H9 (cell line): ENCODE measurements around the gene PRSS2. TPM values are rescaled to one million over a fixed set of nuclear protein-coding genes. Genes with fewer than 3 reads are reported as not detected.

Source experiments
- DNase-seq: peaks from one replicate; pipeline ENCODE4 v3.0.0-alpha.2; 2017
- H2AFZ ChIP-seq: one replicate; pipeline ENCODE4 v1.6.1; 2013; ENCODE audit warnings: mild to moderate bottlenecking, low read length, control low read depth, moderate library complexity
- H2AK5ac ChIP-seq: 2 replicates; pipeline ENCODE4 v1.6.1; 2013; ENCODE audit warnings: low read length, control low read depth, mixed read lengths; ENCODE audit not compliant: insufficient read length
- H2BK120ac ChIP-seq: one replicate; pipeline ENCODE4 v1.6.1; 2013; ENCODE audit warnings: low read depth, mild to moderate bottlenecking, low read length, control low read depth, inconsistent platforms; ENCODE audit not compliant: poor library complexity, severe bottlenecking
- H2BK12ac ChIP-seq: 2 replicates; pipeline ENCODE4 v1.6.1; 2013; ENCODE audit warnings: low read length, control low read depth, mixed read lengths, low read depth; ENCODE audit not compliant: insufficient read length
- H2BK15ac ChIP-seq: 2 replicates; pipeline ENCODE4 v1.6.1; 2013; ENCODE audit warnings: low read depth, low read length, control low read depth
- H2BK20ac ChIP-seq: one replicate; pipeline ENCODE4 v1.6.1; 2013; ENCODE audit warnings: low read depth, mild to moderate bottlenecking, low read length, control low read depth, inconsistent platforms; ENCODE audit not compliant: poor library complexity, severe bottlenecking
- H2BK5ac ChIP-seq: 2 replicates; pipeline ENCODE4 v1.6.1; 2013; ENCODE audit warnings: low read length, control low read depth, mixed read lengths; ENCODE audit not compliant: insufficient read length
- H3K14ac ChIP-seq: 2 replicates; pipeline ENCODE4 v1.6.1; 2013; ENCODE audit warnings: low read length, control low read depth; ENCODE audit not compliant: insufficient read depth
- H3K18ac ChIP-seq: 2 replicates; pipeline ENCODE4 v1.6.1; 2013; ENCODE audit warnings: low read depth, mild to moderate bottlenecking, mixed read lengths, low read length, control low read depth; ENCODE audit not compliant: insufficient read length
- H3K23ac ChIP-seq: 2 replicates; pipeline ENCODE4 v1.6.1; 2013; ENCODE audit warnings: low read length, control low read depth, mixed read lengths, low read depth; ENCODE audit not compliant: insufficient read length
- H3K23me2 ChIP-seq: 2 replicates; pipeline ENCODE4 v1.6.1; 2013; ENCODE audit warnings: low read depth, mild to moderate bottlenecking, mixed read lengths, low read length, control low read depth; ENCODE audit not compliant: insufficient read length, poor library complexity, severe bottlenecking
- H3K27ac ChIP-seq: 2 replicates; pipeline ENCODE4 v1.5.1; 2013; ENCODE audit warnings: low read length, control low read depth, mixed read lengths, low read depth; ENCODE audit not compliant: insufficient read length
- H3K27me3 ChIP-seq: 2 replicates; pipeline ENCODE4 v1.6.1; 2013; ENCODE audit warnings: low read length, control low read depth, inconsistent platforms; ENCODE audit not compliant: insufficient read depth
- H3K4ac ChIP-seq: 2 replicates; pipeline ENCODE4 v1.6.1; 2013; ENCODE audit warnings: low read depth, mild to moderate bottlenecking, control low read depth, inconsistent platforms, low read length, moderate library complexity
- H3K4me1 ChIP-seq: 2 replicates; pipeline ENCODE4 v1.6.1; 2013; ENCODE audit warnings: low read length, control low read depth, inconsistent platforms; ENCODE audit not compliant: insufficient read depth
- H3K4me2 ChIP-seq: 2 replicates; pipeline ENCODE4 v1.6.1; 2013; ENCODE audit warnings: low read length, control low read depth, mixed read lengths; ENCODE audit not compliant: insufficient read length, insufficient read depth
- H3K56ac ChIP-seq: 2 replicates; pipeline ENCODE4 v1.6.1; 2013; ENCODE audit warnings: low read depth, mild to moderate bottlenecking, mixed read lengths, low read length, control low read depth; ENCODE audit not compliant: insufficient read length
- H3K79me1 ChIP-seq: 2 replicates; pipeline ENCODE4 v1.6.1; 2013; ENCODE audit warnings: low read depth, mild to moderate bottlenecking, moderate library complexity, low read length, control low read depth, inconsistent platforms; ENCODE audit not compliant: insufficient read depth, poor library complexity, severe bottlenecking
- H3K79me2 ChIP-seq: 2 replicates; pipeline ENCODE4 v1.6.1; 2013; ENCODE audit warnings: low read length, control low read depth, inconsistent platforms; ENCODE audit not compliant: insufficient read depth
- H3K9ac ChIP-seq: 2 replicates; pipeline ENCODE4 v1.6.1; 2013; ENCODE audit warnings: low read length, control low read depth, mixed read lengths; ENCODE audit not compliant: insufficient read length; ENCODE audit errors: extremely low read depth
- H3K9me3 ChIP-seq: one replicate; pipeline ENCODE4 v1.6.1; 2013; ENCODE audit warnings: low read depth, low read length, inconsistent platforms; ENCODE audit not compliant: control insufficient read depth
- H3T11ph ChIP-seq: one replicate; pipeline ENCODE4 v1.6.1; 2013; ENCODE audit warnings: mild to moderate bottlenecking, low read length, control low read depth, inconsistent platforms
- H4K20me1 ChIP-seq: one replicate; pipeline ENCODE4 v1.6.1; 2013; ENCODE audit not compliant: control insufficient read depth, insufficient read length, insufficient read depth
- H4K5ac ChIP-seq: 2 replicates; pipeline ENCODE4 v1.6.1; 2013; ENCODE audit warnings: low read depth, mild to moderate bottlenecking, mixed read lengths, low read length, control low read depth; ENCODE audit not compliant: insufficient read length
- H4K8ac ChIP-seq: replicated peaks from 2 replicates; pipeline ENCODE4 v1.6.1; 2013; ENCODE audit warnings: low read length, control low read depth, mixed read lengths, low read depth; ENCODE audit not compliant: insufficient read length
- H4K91ac ChIP-seq: 2 replicates; pipeline ENCODE4 v1.6.1; 2013; ENCODE audit warnings: low read depth, mild to moderate bottlenecking, moderate library complexity, mixed read lengths, low read length, control low read depth; ENCODE audit not compliant: insufficient read length
- H3K27ac Mint-ChIP-seq, 3 experiments: 2 replicates in 2 of 3; 3 replicates in 1 of 3; pipeline ENCODE4 v1.8.0; 2020 to 2021; ENCODE audit warnings: mixed read lengths in 3 of 3, mild to moderate bottlenecking in 1 of 3, moderate library complexity in 1 of 3
- H3K27me3 Mint-ChIP-seq: 2 replicates; pipeline ENCODE4 v1.8.0; 2021; ENCODE audit warnings: low read depth, mild to moderate bottlenecking, moderate library complexity, mixed read lengths
- H3K36me3 Mint-ChIP-seq, 3 experiments: 2 replicates in 2 of 3; 3 replicates in 1 of 3; pipeline ENCODE4 v1.8.0; 2020 to 2021; ENCODE audit warnings: low read depth in 3 of 3, mixed read lengths in 3 of 3; ENCODE audit not compliant: insufficient read depth in 1 of 3
- H3K4me1 Mint-ChIP-seq, 2 experiments: 2 replicates each; pipeline ENCODE4 v1.8.0; 2020; ENCODE audit warnings: mixed read lengths in 2 of 2
- H3K4me3 Mint-ChIP-seq, 2 experiments: 2 replicates in 1 of 2; 3 replicates in 1 of 2; pipeline ENCODE4 v1.8.0; 2020 to 2021; ENCODE audit warnings: mild to moderate bottlenecking in 2 of 2, mixed read lengths in 2 of 2, moderate library complexity in 1 of 2
- H3K9me3 Mint-ChIP-seq, 2 experiments: 2 replicates in 1 of 2; 3 replicates in 1 of 2; pipeline ENCODE4 v1.8.0; 2020; ENCODE audit warnings: mild to moderate bottlenecking in 2 of 2, mixed read lengths in 2 of 2, moderate library complexity in 1 of 2
- CTCF ChIP-seq: fragments of 200-600 bp; sonication (generic); conservative IDR thresholded peaks from 3 replicates; pipeline ENCODE4 v1.8.0; 2021; ENCODE audit warnings: antibody characterized with exemption, mild to moderate bottlenecking
- WGBS: extraction: QIAGEN DNeasy Blood & Tissue Kit; methylation state at CpG from one replicate; pipeline ENCODE4 v1.1.7; 2013; ENCODE audit warnings: missing lambda C conversion rate, low lambda C conversion rate, mixed read lengths; ENCODE audit not compliant: insufficient read length; ENCODE audit errors: extremely low coverage; 5-methylcytosine and 5-hydroxymethylcytosine counted together
- total RNA-seq: library from RNA; stranded (reverse); gene quantifications from 2 replicates; pipeline ENCODE4 v1.2.1, GENCODE V29; 2021

The PRSS2 gene
- total RNA-seq, 1 experiment from 2014 or later = not detected

GRCh38 chr7:142788303-142789289 is 17.8 kb downstream of the PRSS2 start:
- H4K8ac ChIP-seq = no peak overlapping the region
- H3K9ac ChIP-seq = no peak overlapping the region
- H3K79me1 ChIP-seq = no peaks in the 10 kb centered on the region
- H3K27ac ChIP-seq = no peak overlapping the region
- no peak for TF ChIP-seq CTCF
- H3K23ac ChIP-seq = no peak overlapping the region
- H4K20me1 ChIP-seq = no peaks in the 10 kb centered on the region
- no peak overlapping the region for H2BK15ac ChIP-seq
- H3K79me2 ChIP-seq = no peaks in the 10 kb centered on the region
- H2BK5ac ChIP-seq = no peak overlapping the region
- H2BK20ac ChIP-seq = no peak overlapping the region
- no peak overlapping the region for H3K56ac ChIP-seq
- H3K27me3 Mint-ChIP-seq = peaks cover 23% of the 10 kb centered on the region
- no peak overlapping the region for H2AFZ ChIP-seq
- no CpG with 5 or more reads among the region's 10 CpGs for WGBS
- no peak for DNase-seq
- no peak overlapping the region for H3K4me3 Mint-ChIP-seq
- H4K91ac ChIP-seq = no peak overlapping the region
- peaks cover 3 to 9% of the 10 kb centered on the region in 2 experiments for H3K4me1 Mint-ChIP-seq
- no peak overlapping the region for H2BK120ac ChIP-seq
- no peaks in the 10 kb centered on the region for H3K4me1 ChIP-seq
- no peak overlapping the region for H4K5ac ChIP-seq
- H3K4me2 ChIP-seq = no peak overlapping the region
- no peak overlapping the region for H3K4ac ChIP-seq
- H3K9me3 ChIP-seq = no peaks in the 10 kb centered on the region
- H2AK5ac ChIP-seq = no peak overlapping the region
- no peak overlapping the region for H3K14ac ChIP-seq
- no peak overlapping the region for H3K18ac ChIP-seq
- no peak overlapping the region for H3T11ph ChIP-seq
- no peaks in the 10 kb centered on the region for H3K27me3 ChIP-seq
- H3K27ac Mint-ChIP-seq = no peak overlapping the region; a peak in 1 of 7 replicates
- H3K23me2 ChIP-seq = no peaks in the 10 kb centered on the region
- H3K36me3 Mint-ChIP-seq = no peaks in the 10 kb centered on the region
- H3K9me3 Mint-ChIP-seq = no peaks in the 10 kb centered on the region
- H2BK12ac ChIP-seq = no peak overlapping the region
